ENCODE data around the gene SEC14L2. TPM values are rescaled to one million over a fixed set of nuclear protein-coding genes. Genes with fewer than 3 reads are reported as not detected.

The SEC14L2 gene
- 10 to 100 TPM; 11.3 to 52.8 TPM for total RNA-seq

- Mint-ChIP-seq H3K27me3 (no peaks in the 10 kb centered on the region), H3K9me3 (no peaks in the 10 kb centered on the region), H3K4me3 (peak within 1 kb of the TSS; percentile 90), H3K4me1 (peaks cover 13% of the 10 kb centered on the region), H3K36me3 (ENCODE audit: low read depth) (peaks cover 37% of the 10 kb centered on the region), H3K27ac (peak within 1 kb of the TSS; percentile 84)
- peak; percentile 96 for ATAC-seq (replicated peaks)
Measured at GRCh38 chr22:30396871-30397655, at the start of gene SEC14L2. Gene SEC14L2, plus strand, starts transcription at chr22:30397018. Its CDS starts 99 bp downstream, at chr22:30397117.

GRCh38 chr22:30347255-30347892, 49.4 kb upstream of the SEC14L2 start:
- Mint-ChIP-seq H3K27me3 (no peaks in the 10 kb centered on the region), H3K9me3 (no peaks in the 10 kb centered on the region), H3K27ac (peak overlapping the region; percentile 85), H3K36me3 (ENCODE audit: low read depth) (peaks cover 100% of the 10 kb centered on the region), H3K4me1 (peaks cover 45% of the 10 kb centered on the region), H3K4me3 (peak overlapping the region; percentile 82)
- ATAC-seq (replicated peaks), result peak; percentile 83

GRCh38 chr22:30348404-30348803, 48.4 kb upstream of the SEC14L2 start:
- H3K9me3 Mint-ChIP-seq, result no peaks in the 10 kb centered on the region
- H3K27me3 Mint-ChIP-seq, result no peaks in the 10 kb centered on the region
- H3K4me1 Mint-ChIP-seq, result peaks cover 45% of the 10 kb centered on the region
- peak overlapping the region; percentile 82 for H3K4me3 Mint-ChIP-seq
- peaks cover 100% of the 10 kb centered on the region for H3K36me3 Mint-ChIP-seq (ENCODE audit: low read depth)
- H3K27ac Mint-ChIP-seq, result peak overlapping the region; percentile 85
- no peak for ATAC-seq (replicated peaks)

GRCh38 chr22:30348809-30349208, 48.0 kb upstream of the SEC14L2 start:
- peak overlapping the region; percentile 82 for H3K4me3 Mint-ChIP-seq
- H3K4me1 Mint-ChIP-seq, result peaks cover 47% of the 10 kb centered on the region
- H3K27me3 Mint-ChIP-seq, result no peaks in the 10 kb centered on the region
- H3K27ac Mint-ChIP-seq, result peak overlapping the region; percentile 85
- H3K36me3 Mint-ChIP-seq (ENCODE audit: low read depth), result peaks cover 100% of the 10 kb centered on the region
- ATAC-seq (replicated peaks), result no peak
- H3K9me3 Mint-ChIP-seq, result no peaks in the 10 kb centered on the region

GRCh38 chr22:30351226-30351625, 45.6 kb upstream of the SEC14L2 start:
- ATAC-seq (replicated peaks), result no peak
- no peaks in the 10 kb centered on the region for H3K27me3 Mint-ChIP-seq
- H3K9me3 Mint-ChIP-seq, result no peaks in the 10 kb centered on the region
- H3K27ac Mint-ChIP-seq, result peak overlapping the region; percentile 81
- H3K4me1 Mint-ChIP-seq, result peaks cover 51% of the 10 kb centered on the region
- H3K4me3 Mint-ChIP-seq, result peak overlapping the region; percentile 82
- H3K36me3 Mint-ChIP-seq (ENCODE audit: low read depth), result peaks cover 100% of the 10 kb centered on the region

GRCh38 chr22:30354644-30355043, 42.2 kb upstream of the SEC14L2 start:
- Mint-ChIP-seq H3K4me1 (peaks cover 45% of the 10 kb centered on the region), H3K27me3 (no peaks in the 10 kb centered on the region), H3K36me3 (ENCODE audit: low read depth) (peaks cover 67% of the 10 kb centered on the region), H3K4me3 (peak overlapping the region; percentile 98), H3K9me3 (no peaks in the 10 kb centered on the region), H3K27ac (peak overlapping the region; percentile 98)
- no peak for ATAC-seq (replicated peaks)

- H3K4me1 Mint-ChIP-seq, result peaks cover 35% of the 10 kb centered on the region
- peak within 1 kb of the TSS; percentile 98 for H3K27ac Mint-ChIP-seq
- H3K27me3 Mint-ChIP-seq, result no peaks in the 10 kb centered on the region
- H3K36me3 Mint-ChIP-seq (ENCODE audit: low read depth), result peaks cover 47% of the 10 kb centered on the region
- peak; percentile 96 for ATAC-seq (replicated peaks)
- peak within 1 kb of the TSS; percentile 98 for H3K4me3 Mint-ChIP-seq
- no peaks in the 10 kb centered on the region for H3K9me3 Mint-ChIP-seq
Measured at GRCh38 chr22:30356449-30357235, 40.2 kb upstream of the SEC14L2 start, which contains the start of the genes CCDC157 and SF3A1. Gene CCDC157, plus strand, starts transcription at chr22:30357007. Its CDS starts 8,994 bp downstream, at chr22:30366001. Gene SF3A1, minus strand, starts transcription at chr22:30356894. Its CDS starts 102 bp downstream, at chr22:30356792.

- peaks cover 42% of the 10 kb centered on the region for H3K36me3 Mint-ChIP-seq (ENCODE audit: low read depth)
- H3K27ac Mint-ChIP-seq, result peak overlapping the region; percentile 93
- peaks cover 30% of the 10 kb centered on the region for H3K4me1 Mint-ChIP-seq
- H3K4me3 Mint-ChIP-seq, result peak overlapping the region; percentile 98
- no peaks in the 10 kb centered on the region for H3K27me3 Mint-ChIP-seq
- ATAC-seq (replicated peaks), result no peak
- no peaks in the 10 kb centered on the region for H3K9me3 Mint-ChIP-seq
Measured at GRCh38 chr22:30357236-30357570, 39.6 kb upstream of the SEC14L2 start.

- Mint-ChIP-seq H3K9me3 (no peaks in the 10 kb centered on the region), H3K27me3 (no peaks in the 10 kb centered on the region), H3K4me3 (peak overlapping the region; percentile 98), H3K36me3 (ENCODE audit: low read depth) (peaks cover 36% of the 10 kb centered on the region), H3K4me1 (peaks cover 30% of the 10 kb centered on the region), H3K27ac (peak overlapping the region; percentile 93)
- no peak for ATAC-seq (replicated peaks)
Measured at GRCh38 chr22:30357650-30358215, 39.1 kb upstream of the SEC14L2 start.

GRCh38 chr22:30358541-30358940, 38.3 kb upstream of the SEC14L2 start:
- H3K4me3 Mint-ChIP-seq, result no peak overlapping the region
- H3K36me3 Mint-ChIP-seq (ENCODE audit: low read depth), result peaks cover 28% of the 10 kb centered on the region
- ATAC-seq (replicated peaks), result no peak
- H3K4me1 Mint-ChIP-seq, result peaks cover 30% of the 10 kb centered on the region
- H3K27me3 Mint-ChIP-seq, result no peaks in the 10 kb centered on the region
- no peak overlapping the region for H3K27ac Mint-ChIP-seq
- no peaks in the 10 kb centered on the region for H3K9me3 Mint-ChIP-seq

GRCh38 chr22:30361916-30362650, 34.7 kb upstream of the SEC14L2 start:
- peaks cover 7% of the 10 kb centered on the region for H3K4me1 Mint-ChIP-seq
- H3K4me3 Mint-ChIP-seq, result no peak overlapping the region
- H3K27ac Mint-ChIP-seq, result peak overlapping the region; percentile 1
- H3K27me3 Mint-ChIP-seq, result no peaks in the 10 kb centered on the region
- H3K36me3 Mint-ChIP-seq (ENCODE audit: low read depth), result no peaks in the 10 kb centered on the region
- H3K9me3 Mint-ChIP-seq, result no peaks in the 10 kb centered on the region
- ATAC-seq (replicated peaks), result no peak

- H3K36me3 Mint-ChIP-seq (ENCODE audit: low read depth), result no peaks in the 10 kb centered on the region
- no peaks in the 10 kb centered on the region for H3K27me3 Mint-ChIP-seq
- no peaks in the 10 kb centered on the region for H3K9me3 Mint-ChIP-seq
- H3K4me1 Mint-ChIP-seq, result peaks cover 4% of the 10 kb centered on the region
- no peak for ATAC-seq (replicated peaks)
- peak overlapping the region; percentile 1 for H3K27ac Mint-ChIP-seq
- no peak overlapping the region for H3K4me3 Mint-ChIP-seq
Measured at GRCh38 chr22:30362651-30363281, 34.1 kb upstream of the SEC14L2 start.

GRCh38 chr22:30365891-30366290, 30.9 kb upstream of the SEC14L2 start:
- H3K4me1 Mint-ChIP-seq, result no peaks in the 10 kb centered on the region
- no peak overlapping the region for H3K27ac Mint-ChIP-seq
- H3K9me3 Mint-ChIP-seq, result no peaks in the 10 kb centered on the region
- H3K27me3 Mint-ChIP-seq, result no peaks in the 10 kb centered on the region
- no peaks in the 10 kb centered on the region for H3K36me3 Mint-ChIP-seq (ENCODE audit: low read depth)
- no peak overlapping the region for H3K4me3 Mint-ChIP-seq
- ATAC-seq (replicated peaks), result no peak

Measured in activated T-helper 17 cell treated with anti-CD3 and anti-CD28 coated beads, Interleukin-2, amount 50 U/mL, for 72 hours (primary cell).